Measurements from ENCODE around the gene IL18BP. TPM values are rescaled to one million over a fixed set of nuclear protein-coding genes. Genes with fewer than 3 reads are reported as not detected.

Gene IL18BP
- total RNA-seq, 1 donor from 2014 or later = 15.7 TPM

GRCh38 chr11:72012897-72013721 lies 14.4 kb downstream of the IL18BP start:
- DNase-seq (ENCODE audit: extremely low spot score, unreplicated experiment) = no peak
- no peak for TF ChIP-seq CTCF (conservative IDR thresholded peaks at IDR 0.05)
- H3K27ac Mint-ChIP-seq = no peak overlapping the region
- H3K9me3 Mint-ChIP-seq = no peaks in the 10 kb centered on the region
- no peaks in the 10 kb centered on the region for H3K27me3 Mint-ChIP-seq
- H3K36me3 Mint-ChIP-seq = peaks cover 26% of the 10 kb centered on the region
- H3K4me3 Mint-ChIP-seq = no peak overlapping the region
- H3K4me1 Mint-ChIP-seq (ENCODE audit: unreplicated experiment) = no peaks in the 10 kb centered on the region

GRCh38 chr11:72013765-72014711 lies 15.3 kb downstream of the IL18BP start:
- Mint-ChIP-seq H3K4me1 (ENCODE audit: unreplicated experiment) (no peaks in the 10 kb centered on the region), H3K4me3 (no peak overlapping the region), H3K27me3 (no peaks in the 10 kb centered on the region), H3K27ac (no peak overlapping the region), H3K36me3 (peaks cover 21% of the 10 kb centered on the region), H3K9me3 (no peaks in the 10 kb centered on the region)
- DNase-seq (ENCODE audit: extremely low spot score, unreplicated experiment) = no peak
- no peak for TF ChIP-seq CTCF (conservative IDR thresholded peaks at IDR 0.05)

- Mint-ChIP-seq H3K4me3 (no peak overlapping the region), H3K4me1 (ENCODE audit: unreplicated experiment) (no peaks in the 10 kb centered on the region), H3K27ac (no peak overlapping the region), H3K27me3 (no peaks in the 10 kb centered on the region), H3K9me3 (no peaks in the 10 kb centered on the region), H3K36me3 (peaks cover 24% of the 10 kb centered on the region)
- TF ChIP-seq CTCF (conservative IDR thresholded peaks at IDR 0.05) = no peak
- no peak for DNase-seq (ENCODE audit: extremely low spot score, unreplicated experiment)
These were observed 16.1 kb downstream of the IL18BP start for GRCh38 chr11:72014761-72015320.

GRCh38 chr11:72015511-72016061 lies 16.9 kb downstream of the IL18BP start:
- no peak for DNase-seq (ENCODE audit: extremely low spot score, unreplicated experiment)
- Mint-ChIP-seq H3K27ac (no peak overlapping the region), H3K4me1 (ENCODE audit: unreplicated experiment) (no peaks in the 10 kb centered on the region), H3K36me3 (peaks cover 29% of the 10 kb centered on the region), H3K9me3 (no peaks in the 10 kb centered on the region), H3K4me3 (no peak overlapping the region), H3K27me3 (no peaks in the 10 kb centered on the region)
- TF ChIP-seq CTCF (conservative IDR thresholded peaks at IDR 0.05) = peak; percentile 58

- H3K4me1 Mint-ChIP-seq (ENCODE audit: unreplicated experiment) = no peaks in the 10 kb centered on the region
- no peak for TF ChIP-seq CTCF (conservative IDR thresholded peaks at IDR 0.05)
- no peak for DNase-seq (ENCODE audit: extremely low spot score, unreplicated experiment)
- H3K4me3 Mint-ChIP-seq = no peak overlapping the region
- peaks cover 34% of the 10 kb centered on the region for H3K36me3 Mint-ChIP-seq
- no peaks in the 10 kb centered on the region for H3K9me3 Mint-ChIP-seq
- no peaks in the 10 kb centered on the region for H3K27me3 Mint-ChIP-seq
- peak overlapping the region; percentile 64 for H3K27ac Mint-ChIP-seq
These were observed 19.5 kb downstream of the IL18BP start for GRCh38 chr11:72018171-72018570.
